Keratinocyte (primary cell): ENCODE measurements around the gene RAB11FIP3. TPM values are rescaled to one million over a fixed set of nuclear protein-coding genes. Genes with fewer than 3 reads are reported as not detected.

ENCODE experiments used
- DNase-seq: peaks from one replicate; pipeline ENCODE4 v3.0.0-alpha.2; 2011; ENCODE audit warnings: low read depth, missing footprints, low spot score
- FAIRE-seq: peaks from 2 replicates; lab custom pipeline; 2011; peaks lifted over from hg19 to GRCh38; lab: Jason Lieb, UNC
- H2AFZ ChIP-seq: 2 replicates; pipeline ENCODE4 v1.6.0; 2012; ENCODE audit warnings: low read length, control low read depth, inconsistent platforms; ENCODE audit not compliant: control insufficient read depth
- H3K27ac ChIP-seq: 2 replicates; pipeline ENCODE4 v1.5.1; 2011; ENCODE audit warnings: low read length; ENCODE audit not compliant: control insufficient read depth, insufficient read depth
- H3K27me3 ChIP-seq: 3 replicates; pipeline ENCODE4 v1.6.0; 2011; ENCODE audit warnings: low read length; ENCODE audit not compliant: control insufficient read depth, insufficient read depth; ENCODE audit errors: extremely low read depth
- H3K36me3 ChIP-seq, 2 experiments: 2 replicates in 1 of 2; 3 replicates in 1 of 2; pipeline ENCODE4 v1.5.1; 2011; ENCODE audit warnings: low read length in 2 of 2, mild to moderate bottlenecking in 1 of 2; ENCODE audit not compliant: control insufficient read depth in 2 of 2, insufficient read depth in 2 of 2; ENCODE audit errors: extremely low read depth in 1 of 2
- H3K4me1 ChIP-seq: 3 replicates; pipeline ENCODE4 v1.5.1; 2011; ENCODE audit warnings: low read length; ENCODE audit not compliant: control insufficient read depth, insufficient read depth; ENCODE audit errors: extremely low read depth
- H3K4me2 ChIP-seq: 3 replicates; pipeline ENCODE4 v1.6.0; 2011; ENCODE audit warnings: low read depth, low read length; ENCODE audit not compliant: control insufficient read depth, insufficient read depth; ENCODE audit errors: extremely low read depth
- H3K4me3 ChIP-seq, 3 experiments: fragments of 200-600 bp in 1 of 3; sonication (generic) in 1 of 3; 2 replicates in 2 of 3; 3 replicates in 1 of 3; pipeline ENCODE4 v1.5.1; 2011 to 2016; ENCODE audit warnings: low read length in 3 of 3, mild to moderate bottlenecking in 3 of 3, control low read depth in 2 of 3, inconsistent platforms in 1 of 3, low read depth in 1 of 3, mixed read lengths in 1 of 3, mixed run types in 1 of 3, moderate library complexity in 1 of 3; ENCODE audit not compliant: control insufficient read depth in 2 of 3, insufficient read depth in 2 of 3; ENCODE audit errors: extremely low read depth in 1 of 3
- H3K79me2 ChIP-seq: 2 replicates; pipeline ENCODE4 v1.6.0; 2012; ENCODE audit warnings: low read length; ENCODE audit not compliant: control insufficient read depth, insufficient read depth
- H3K9ac ChIP-seq: 3 replicates; pipeline ENCODE4 v1.6.0; 2011; ENCODE audit warnings: low read length; ENCODE audit not compliant: control insufficient read depth, insufficient read depth; ENCODE audit errors: extremely low read depth
- H3K9me1 ChIP-seq: 3 replicates; pipeline ENCODE4 v1.6.0; 2011; ENCODE audit warnings: low read length; ENCODE audit not compliant: control insufficient read depth, insufficient read depth; ENCODE audit errors: extremely low read depth
- H3K9me3 ChIP-seq: 2 replicates; pipeline ENCODE4 v1.5.1; 2012; ENCODE audit warnings: low read depth, low read length; ENCODE audit not compliant: control insufficient read depth
- H4K20me1 ChIP-seq: 3 replicates; pipeline ENCODE4 v1.6.0; 2011; ENCODE audit warnings: low read length; ENCODE audit not compliant: control insufficient read depth, insufficient read depth; ENCODE audit errors: extremely low read depth
- EZH2 ChIP-seq: IDR thresholded peaks from one replicate; pipeline ENCODE4 v1.6.1; 2012; ENCODE audit warnings: inconsistent platforms, mild to moderate bottlenecking, low read length, moderate library complexity
- dilution Hi-C: fragments of 300-500 bp; cut with MboI; formaldehyde crosslinking; loops from one replicate; pipeline ENCODE4 v1.7.0; 2020; ENCODE audit warnings: low sequenced_read_pairs; ENCODE audit not compliant: extremely low pct_ligation_motif_present
- polyA plus RNA-seq, 5 experiments: library from polyadenylated mRNA; depleted of rRNA in 3 of 5; stranded (reverse) in 3 of 5; stranded (forward) in 1 of 5; unstranded in 1 of 5; fragments of >200 nt; gene quantifications; 1 replicate in 1 of 5; 2 replicates in 3 of 5; 3 replicates in 1 of 5; pipeline versions ENCODE4 v1.2.1 to v1.2.3, GENCODE V29; 2011 to 2012; ENCODE audit warnings: missing spikeins in 2 of 5, low read depth in 1 of 5, low replicate concordance in 1 of 5
- TF ChIP-seq, protein P1 (sequence below), 3 experiments: IDR thresholded peaks in 1 of 3; conservative IDR thresholded peaks in 1 of 3; optimal IDR thresholded peaks in 1 of 3; 2 replicates in 2 of 3; 3 replicates in 1 of 3; pipeline versions ENCODE3 to v1.5.1; 2011; ENCODE audit warnings: low read length in 3 of 3, mild to moderate bottlenecking in 3 of 3, moderate library complexity in 2 of 3, control low read depth in 1 of 3, inconsistent platforms in 1 of 3; ENCODE audit not compliant: insufficient read depth in 2 of 3; ENCODE audit errors: extremely low read depth in 1 of 3

Gene RAB11FIP3
- polyA plus RNA-seq, 1 donor (not counting 4 experiments of a cell fraction or from before 2014, with no cell fraction given): 6.4 TPM

DNA sequence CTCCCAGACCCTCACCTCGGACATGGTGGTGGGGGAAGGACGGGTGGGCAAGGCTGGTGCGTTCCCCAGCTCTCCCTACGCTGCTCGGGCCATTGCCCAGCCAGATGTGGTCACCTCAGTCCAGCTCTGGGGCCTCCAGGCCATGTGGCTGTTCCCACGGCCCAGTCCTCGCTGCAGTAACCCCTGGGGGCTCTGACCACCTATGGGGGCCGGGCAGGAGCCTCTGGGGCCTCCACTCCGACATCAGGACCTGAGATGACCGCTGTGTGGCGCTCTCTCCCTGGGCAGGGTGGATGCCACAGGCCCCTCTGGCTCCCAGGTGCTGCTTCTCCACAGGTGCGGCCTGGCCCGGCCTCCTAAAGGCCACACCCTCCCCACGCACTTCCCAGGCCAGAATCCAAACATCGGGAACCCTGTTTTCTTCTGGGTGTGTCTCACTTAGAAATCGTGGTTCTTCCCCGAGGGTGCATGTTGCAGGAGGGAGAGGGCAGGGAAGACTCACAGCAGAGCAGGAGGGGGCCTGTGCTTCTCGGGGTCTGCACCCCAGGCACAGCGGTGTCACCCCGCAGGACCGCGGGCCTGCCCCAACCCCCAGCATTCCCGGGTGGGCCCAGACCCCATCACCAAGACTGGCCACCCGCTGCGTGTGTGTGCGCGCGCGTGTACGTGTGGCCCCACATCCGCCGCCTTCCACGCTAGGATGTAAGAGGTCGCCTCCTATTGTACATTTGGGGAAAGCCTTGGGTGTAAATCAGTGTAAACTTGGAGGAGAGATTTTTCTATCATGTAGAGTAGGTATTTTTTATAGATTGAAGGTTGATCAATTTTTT, 96.1 kb downstream of the RAB11FIP3 start:
- Histone ChIP-seq H3K79me2 (peaks cover 19% of the 10 kb centered on the region), H3K9me3 (no peaks in the 10 kb centered on the region), H3K4me3 (no peak overlapping the region), H3K36me3 (peaks cover 6 to 15% of the 10 kb centered on the region in 2 experiments), H2AFZ (no peak overlapping the region), H4K20me1 (peaks cover 9% of the 10 kb centered on the region), H3K4me1 (peaks cover 29% of the 10 kb centered on the region), H3K9me1 (peaks cover 4% of the 10 kb centered on the region), H3K4me2 (peak overlapping the region; percentile 20), H3K27ac (no peak overlapping the region), H3K27me3 (no peaks in the 10 kb centered on the region), H3K9ac (peak overlapping the region; percentile 18)
- no peak for DNase-seq
- dilution Hi-C loops: no loop called here
- no peak for TF ChIP-seq EZH2
- TF ChIP-seq, protein P1, sequence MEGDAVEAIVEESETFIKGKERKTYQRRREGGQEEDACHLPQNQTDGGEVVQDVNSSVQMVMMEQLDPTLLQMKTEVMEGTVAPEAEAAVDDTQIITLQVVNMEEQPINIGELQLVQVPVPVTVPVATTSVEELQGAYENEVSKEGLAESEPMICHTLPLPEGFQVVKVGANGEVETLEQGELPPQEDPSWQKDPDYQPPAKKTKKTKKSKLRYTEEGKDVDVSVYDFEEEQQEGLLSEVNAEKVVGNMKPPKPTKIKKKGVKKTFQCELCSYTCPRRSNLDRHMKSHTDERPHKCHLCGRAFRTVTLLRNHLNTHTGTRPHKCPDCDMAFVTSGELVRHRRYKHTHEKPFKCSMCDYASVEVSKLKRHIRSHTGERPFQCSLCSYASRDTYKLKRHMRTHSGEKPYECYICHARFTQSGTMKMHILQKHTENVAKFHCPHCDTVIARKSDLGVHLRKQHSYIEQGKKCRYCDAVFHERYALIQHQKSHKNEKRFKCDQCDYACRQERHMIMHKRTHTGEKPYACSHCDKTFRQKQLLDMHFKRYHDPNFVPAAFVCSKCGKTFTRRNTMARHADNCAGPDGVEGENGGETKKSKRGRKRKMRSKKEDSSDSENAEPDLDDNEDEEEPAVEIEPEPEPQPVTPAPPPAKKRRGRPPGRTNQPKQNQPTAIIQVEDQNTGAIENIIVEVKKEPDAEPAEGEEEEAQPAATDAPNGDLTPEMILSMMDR (optimal IDR thresholded peaks at IDR 0.05 in 1 of 3, IDR thresholded peaks at IDR 0.05 in 1 of 3, conservative IDR thresholded peaks at IDR 0.05 in 1 of 3; ENCODE audit: extremely low read depth in 1 of 3, insufficient read depth in 2 of 3, low read length in 3 of 3): peak; percentile 55 to 83 (median 73)
- peak; percentile 13 for FAIRE-seq

DNA sequence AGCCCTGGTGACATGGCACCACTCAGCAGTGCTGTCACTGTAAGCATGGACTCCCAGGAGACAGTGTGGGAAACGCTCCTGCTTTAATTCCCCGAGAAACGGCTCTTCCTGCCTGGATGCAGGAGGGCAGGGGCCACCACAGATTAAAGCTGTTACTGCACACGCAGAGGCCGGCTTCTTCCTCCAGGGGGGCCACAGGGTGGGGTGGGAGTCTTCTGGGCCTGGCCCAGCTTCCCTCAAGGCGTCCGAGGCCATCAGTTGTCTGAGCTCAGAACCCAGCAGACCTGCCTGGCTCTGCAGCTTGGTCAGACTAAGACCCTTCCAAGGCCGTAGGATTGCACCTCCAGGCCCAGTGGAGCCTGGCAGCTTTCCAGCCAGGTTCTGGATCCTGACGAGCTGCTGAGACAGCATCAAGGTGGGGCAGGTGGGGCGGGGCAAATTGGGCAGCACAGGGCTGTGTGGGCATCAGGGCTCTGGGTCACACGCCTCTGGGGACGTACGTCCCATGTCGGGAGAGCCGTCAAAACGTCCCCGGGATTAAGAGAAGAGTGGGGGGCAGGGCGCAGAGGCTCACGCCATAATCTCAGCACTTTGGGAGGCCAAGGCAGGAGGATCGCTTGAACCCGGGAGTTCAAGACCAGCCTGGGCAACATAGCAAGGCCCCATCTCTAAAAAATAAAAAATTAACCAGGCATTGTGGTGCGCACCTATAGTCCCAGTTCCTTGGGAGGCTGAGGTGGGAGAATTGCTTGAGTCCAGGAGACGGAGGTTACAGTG, 97.1 kb downstream of the RAB11FIP3 start:
- Histone ChIP-seq H3K79me2 (peaks cover 24% of the 10 kb centered on the region), H4K20me1 (peaks cover 9% of the 10 kb centered on the region), H3K9ac (no peak overlapping the region), H3K4me2 (no peak overlapping the region), H3K4me1 (peaks cover 29% of the 10 kb centered on the region), H3K27me3 (no peaks in the 10 kb centered on the region), H3K9me1 (peaks cover 4% of the 10 kb centered on the region), H3K27ac (no peak overlapping the region), H3K9me3 (no peaks in the 10 kb centered on the region), H3K36me3 (peaks cover 6 to 15% of the 10 kb centered on the region in 2 experiments), H2AFZ (no peak overlapping the region), H3K4me3 (no peak overlapping the region)
- DNase-seq (no peak), FAIRE-seq (no peak)
- dilution Hi-C loops: no loop called here
- TF ChIP-seq, protein P1 (optimal IDR thresholded peaks at IDR 0.05 in 1 of 3, IDR thresholded peaks at IDR 0.05 in 1 of 3, conservative IDR thresholded peaks at IDR 0.05 in 1 of 3; ENCODE audit: extremely low read depth in 1 of 3, insufficient read depth in 2 of 3, low read length in 3 of 3): no peak
- no peak for TF ChIP-seq EZH2
